K562 (cell line): ENCODE results near the gene CACTIN. TPM values are rescaled to one million over a fixed set of nuclear protein-coding genes. Genes with fewer than 3 reads are reported as not detected.

Experiments used
- ATAC-seq: fragments of 200-7000 bp; cut with Tn5 transposase; 3 replicates; pipeline ENCODE4 v1.9.1; 2020; ENCODE audit warnings: moderate library complexity
- BruUV-seq: library from RNA; stranded (reverse); fragments of 400-500 nt; replicated peaks from 2 replicates; lab custom pipeline; 2021; lab: Mats Ljungman, UMichigan
- CTCF ChIA-PET: fragments of 300-600 bp; formaldehyde crosslinking; extraction: SDS; loops from one replicate; lab custom pipeline; 2021; ENCODE audit warnings: low intra/inter-chr PET ratio; lab: Yijun Ruan, JAX
- POLR2A ChIA-PET: fragments of 300-600, 350-650 bp; sonication (Branson Sonifier 250); formaldehyde crosslinking; extraction: SDS; loops from one replicate; lab custom pipeline; 2021; ENCODE audit warnings: antibody characterized with exemption, inconsistent platforms; lab: Yijun Ruan, JAX
- DNase-seq, 4 experiments: peaks; one replicate each; pipeline versions ENCODE4 v3.0.0 to v3.0.0-alpha.2; 2011 to 2018; ENCODE audit warnings: low spot score in 3 of 4, mixed read lengths in 3 of 4; ENCODE audit errors: extremely low read depth in 1 of 4
- FAIRE-seq: peaks from 2 replicates; lab custom pipeline; 2011; peaks lifted over from hg19 to GRCh38; lab: Jason Lieb, UNC
- H2AFZ ChIP-seq: 2 replicates; pipeline ENCODE4 v1.6.0; 2011; ENCODE audit warnings: low read depth, low read length, control low read depth, inconsistent platforms
- H3K27ac ChIP-seq: fragments of 200-600 bp; 3 replicates; pipeline ENCODE4 v1.8.0; 2011; ENCODE audit warnings: low read depth, mild to moderate bottlenecking, control low read depth, inconsistent platforms, low read length, moderate library complexity, mixed read lengths; ENCODE audit errors: extremely low read depth
- H3K27me3 ChIP-seq, 2 experiments: fragments of 300-600 bp in 1 of 2; 2 replicates in 1 of 2; 3 replicates in 1 of 2; pipeline versions ENCODE4 v1.6.0 to v1.8.0; 2011; ENCODE audit warnings: inconsistent platforms in 2 of 2, low read length in 2 of 2, mild to moderate bottlenecking in 1 of 2, mixed read lengths in 1 of 2, moderate library complexity in 1 of 2; ENCODE audit not compliant: control insufficient read depth in 2 of 2, insufficient read depth in 2 of 2
- H3K36me3 ChIP-seq: fragments of 300-600 bp; 3 replicates; pipeline ENCODE4 v1.8.0; 2011; ENCODE audit warnings: mild to moderate bottlenecking, low read length, inconsistent platforms; ENCODE audit not compliant: control insufficient read depth, insufficient read depth
- H3K4me1 ChIP-seq, 2 experiments: fragments of 200-600 bp in 1 of 2; replicated peaks in 1 of 2; 2 replicates in 1 of 2; 3 replicates in 1 of 2; pipeline versions ENCODE4 v1.5.1 to v1.8.0; 2011; ENCODE audit warnings: inconsistent platforms in 2 of 2, low read length in 2 of 2, mild to moderate bottlenecking in 1 of 2, mixed read lengths in 1 of 2, moderate library complexity in 1 of 2; ENCODE audit not compliant: control insufficient read depth in 2 of 2, insufficient read depth in 2 of 2
- H3K4me2 ChIP-seq: 2 replicates; pipeline ENCODE4 v1.6.1; 2011; ENCODE audit warnings: low read length, control low read depth, inconsistent platforms, mixed read lengths; ENCODE audit not compliant: insufficient read depth
- H3K4me3 ChIP-seq: fragments of 200-600 bp; sonication (generic), shearing (Covaris generic); 2 replicates; pipeline ENCODE4 v1.5.1; 2016; ENCODE audit warnings: control low read depth, inconsistent platforms
- H3K79me2 ChIP-seq: fragments of 200-600 bp; 3 replicates; pipeline ENCODE4 v1.8.0; 2011; ENCODE audit warnings: low read length, inconsistent platforms; ENCODE audit not compliant: control insufficient read depth, insufficient read depth
- H3K9ac ChIP-seq, 2 experiments: 2 replicates each; pipeline versions ENCODE4 v1.6.0 to v1.6.1; 2011; ENCODE audit warnings: low read depth in 2 of 2, low read length in 2 of 2, control low read depth in 1 of 2, inconsistent platforms in 1 of 2, mild to moderate bottlenecking in 1 of 2, mixed read lengths in 1 of 2; ENCODE audit not compliant: insufficient read depth in 1 of 2
- H3K9me1 ChIP-seq: one replicate; pipeline ENCODE4 v1.6.0; 2011; ENCODE audit warnings: inconsistent platforms, mild to moderate bottlenecking, low read length, moderate library complexity; ENCODE audit not compliant: control insufficient read depth, insufficient read depth
- H3K9me3 ChIP-seq: replicated peaks from 2 replicates; pipeline ENCODE4 v1.5.1; 2011; ENCODE audit warnings: low read depth, low read length, inconsistent platforms; ENCODE audit not compliant: control insufficient read depth, insufficient read depth
- H4K20me1 ChIP-seq: replicated peaks from 2 replicates; pipeline ENCODE4 v1.6.1; 2011; ENCODE audit warnings: low read length, inconsistent platforms, mixed read lengths; ENCODE audit not compliant: control insufficient read depth, insufficient read depth
- FOXO4 ChIP-seq: fragments of 450-650 bp; formaldehyde crosslinking; IDR thresholded peaks from 2 replicates; pipeline ENCODE4 v1.4.0; 2020; ENCODE audit warnings: mild to moderate bottlenecking, moderate library complexity
- POLR2G ChIP-seq: fragments of 200-400 bp; formaldehyde crosslinking; IDR thresholded peaks from 2 replicates; pipeline ENCODE4 v1.6.1; 2017; ENCODE audit warnings: low read depth, mild to moderate bottlenecking, antibody characterized with exemption, low read length, moderate library complexity
- WGBS: fragments of 100-300 bp; shearing (Covaris generic); methylation state at CpG from one replicate; pipeline ENCODE4 v1.1.6; 2016; ENCODE audit warnings: low coverage, mixed read lengths; ENCODE audit not compliant: insufficient coverage; ENCODE audit errors: missing lambda C conversion rate; 5-methylcytosine and 5-hydroxymethylcytosine counted together
- in situ Hi-C: fragments of 300-500 bp; cut with MboI; formaldehyde crosslinking; loops from 4 replicates; pipeline ENCODE4 v1.15.0; 2018; ENCODE audit warnings: inconsistent platforms, mixed read lengths
- intact Hi-C: fragments of 100-400 bp; cut with micrococcal nuclease; formaldehyde crosslinking; loops from 2 replicates; pipeline ENCODE4 v1.14.2; 2022
- polyA plus RNA-seq, 8 experiments: library from polyadenylated mRNA; depleted of rRNA in 4 of 8; stranded (reverse) in 5 of 8; unstranded in 3 of 8; fragments of >200 nt; fragmentation: Nextera tagmentation in 2 of 8; fragmentation: Illumina TruSeq in 1 of 8; extraction: Ambion mirVana in 2 of 8; extraction: Trizol in 1 of 8; gene quantifications; 2 replicates each; pipeline versions ENCODE4 v1.2.1 to v1.2.3, GENCODE V29; 2011 to 2014; ENCODE audit warnings: inconsistent platforms in 1 of 8, missing spikeins in 1 of 8
- total RNA-seq, 7 experiments: library from RNA; depleted of rRNA in 6 of 7; stranded (reverse); fragments of >200 nt in 6 of 7; fragmentation: Illumina TruSeq in 2 of 7; extraction: Trizol in 2 of 7; gene quantifications; 2 replicates each; pipeline versions ENCODE4 v1.2.1 to v1.2.3, GENCODE V29; 2011 to 2021; ENCODE audit warnings: low replicate concordance in 1 of 7

Gene CACTIN
- total and polyA plus RNA-seq, 9 of the 15 experiments (the other 6 are each of a cell fraction or from before 2014, with no cell fraction given): 0.15 to 49.2 (median 15.0) TPM

GRCh38 chr19:3577723-3578344, 48.8 kb downstream of the CACTIN start:
- TF ChIP-seq POLR2G (peak; percentile 63), FOXO4 (CRISPR knock-in tag) (no peak)
- TF ChIP-seq, all 486 proteins: peak for 1
- H3K9ac ChIP-seq: no peak overlapping the region
- WGBS: 95% methylated on average over 20 of the region's 60 CpGs
- CTCF ChIA-PET: no interaction called here
- H3K9me3 ChIP-seq: no peaks in the 10 kb centered on the region
- no TSS peak for BruUV-seq
- H3K79me2 ChIP-seq: peaks cover 20% of the 10 kb centered on the region
- H3K4me1 ChIP-seq: peaks cover 33 to 74% of the 10 kb centered on the region in 2 experiments
- intact Hi-C loops: loop anchor here (1.0 kb wide), 1 partner anchor 33 kb away; no protein-coding TSS in a partner anchor
- H3K9me1 ChIP-seq: peaks cover 5% of the 10 kb centered on the region
- H4K20me1 ChIP-seq: peaks cover 3% of the 10 kb centered on the region; the same call in 1 of the 2 replicates
- no peak overlapping the region for H3K27ac ChIP-seq
- FAIRE-seq (no peak), DNase-seq (no peak), ATAC-seq (no peak)
- no peak overlapping the region for H2AFZ ChIP-seq
- H3K4me3 ChIP-seq: no peak overlapping the region
- in situ Hi-C loops: no loop called here
- peaks cover 38% of the 10 kb centered on the region for H3K36me3 ChIP-seq
- no peak overlapping the region for H3K4me2 ChIP-seq
- H3K27me3 ChIP-seq: no peaks in the 10 kb centered on the region
- POLR2A ChIA-PET: interaction anchor here (1.5 kb wide), 1 partner anchor 22 kb away, joined by 5 read pairs; no protein-coding TSS in a partner anchor
